CD4-positive, alpha-beta memory T cell (primary cell): ENCODE results near the gene OTOS. TPM values are rescaled to one million over a fixed set of nuclear protein-coding genes. Genes with fewer than 3 reads are reported as not detected.

Experiments used
- CTCF ChIA-PET: fragments of 350-600 bp; sonication (Branson Sonifier 250); formaldehyde crosslinking; loops from one replicate; lab custom pipeline; 2021; ENCODE audit warnings: inconsistent platforms; ENCODE audit not compliant: partially characterized antibody; lab: Charles Lee
- POLR2A ChIA-PET: fragments of 350-600 bp; sonication (Branson Sonifier 250); formaldehyde crosslinking; loops from one replicate; lab custom pipeline; 2021; ENCODE audit not compliant: partially characterized antibody; lab: Charles Lee
- DNase-seq, 5 donors: peaks; one replicate each; pipeline versions ENCODE4 v3.0.0 to v3.0.0-alpha.2; 2020 to 2022; ENCODE audit warnings: mixed read lengths in 1 of 5
- H3K27ac ChIP-seq: one replicate; pipeline ENCODE4 v1.7.0; 2013; ENCODE audit warnings: low read depth, low read length
- H3K27me3 ChIP-seq: 2 replicates; pipeline ENCODE4 v1.7.0; 2013; ENCODE audit warnings: mild to moderate bottlenecking, low read length, moderate library complexity; ENCODE audit not compliant: insufficient read depth
- H3K36me3 ChIP-seq: 2 replicates; pipeline ENCODE4 v1.7.0; 2013; ENCODE audit warnings: mild to moderate bottlenecking, low read length, moderate library complexity; ENCODE audit not compliant: insufficient read depth
- H3K4me1 ChIP-seq: 2 replicates; pipeline ENCODE4 v1.7.0; 2013; ENCODE audit warnings: mild to moderate bottlenecking, low read length, moderate library complexity; ENCODE audit not compliant: insufficient read depth
- H3K4me3 ChIP-seq, 2 donors: one replicate each; pipeline ENCODE4 v1.7.0; 2013; ENCODE audit warnings: low read length in 2 of 2, mild to moderate bottlenecking in 1 of 2
- H3K9me3 ChIP-seq, 2 donors: one replicate each; pipeline ENCODE4 v1.7.0; 2013; ENCODE audit warnings: low read length in 2 of 2, control low read depth in 1 of 2; ENCODE audit not compliant: control insufficient read depth in 1 of 2
- H3K27ac Mint-ChIP-seq, 7 donors: one replicate each; pipeline ENCODE4 v1.8.0; 2020 to 2021; ENCODE audit warnings: mixed read lengths in 7 of 7, mild to moderate bottlenecking in 6 of 7, inconsistent platforms in 3 of 7, moderate library complexity in 3 of 7
- H3K27me3 Mint-ChIP-seq, 2 donors: one replicate each; pipeline ENCODE4 v1.8.0; 2020 to 2021; ENCODE audit warnings: mixed read lengths in 2 of 2
- H3K36me3 Mint-ChIP-seq, 2 donors: one replicate each; pipeline ENCODE4 v1.8.0; 2020 to 2021; ENCODE audit warnings: mixed read lengths in 2 of 2, inconsistent platforms in 1 of 2, mild to moderate bottlenecking in 1 of 2
- H3K4me1 Mint-ChIP-seq, 4 donors: one replicate each; pipeline ENCODE4 v1.8.0; 2020 to 2021; ENCODE audit warnings: mixed read lengths in 4 of 4, mild to moderate bottlenecking in 1 of 4
- H3K4me3 Mint-ChIP-seq, 8 donors: one replicate each; pipeline ENCODE4 v1.8.0; 2020 to 2021; ENCODE audit warnings: mixed read lengths in 8 of 8, mild to moderate bottlenecking in 7 of 8, moderate library complexity in 6 of 8, inconsistent platforms in 3 of 8
- H3K9me3 Mint-ChIP-seq, 8 donors: one replicate each; pipeline ENCODE4 v1.8.0; 2020 to 2021; ENCODE audit warnings: mixed read lengths in 8 of 8, mild to moderate bottlenecking in 5 of 8, inconsistent platforms in 3 of 8, moderate library complexity in 1 of 8
- intact Hi-C: fragments of 100-400 bp; cut with micrococcal nuclease; formaldehyde crosslinking; loops from one replicate; pipeline ENCODE4 v1.15.1; 2023
- polyA plus RNA-seq, 2 donors: library from polyadenylated mRNA; unstranded; fragments of 300-500 nt; fragmentation: Illumina TruSeq; gene quantifications; one replicate each; pipeline ENCODE4 v1.2.3, GENCODE V29; 2021
- total RNA-seq, 2 experiments: library from RNA; stranded (reverse); gene quantifications; one replicate each; pipeline ENCODE4 v1.2.3, GENCODE V29; 2021

The OTOS gene
- total and polyA plus RNA-seq, 4 experiments from 2014 or later, result not detected

DNA sequence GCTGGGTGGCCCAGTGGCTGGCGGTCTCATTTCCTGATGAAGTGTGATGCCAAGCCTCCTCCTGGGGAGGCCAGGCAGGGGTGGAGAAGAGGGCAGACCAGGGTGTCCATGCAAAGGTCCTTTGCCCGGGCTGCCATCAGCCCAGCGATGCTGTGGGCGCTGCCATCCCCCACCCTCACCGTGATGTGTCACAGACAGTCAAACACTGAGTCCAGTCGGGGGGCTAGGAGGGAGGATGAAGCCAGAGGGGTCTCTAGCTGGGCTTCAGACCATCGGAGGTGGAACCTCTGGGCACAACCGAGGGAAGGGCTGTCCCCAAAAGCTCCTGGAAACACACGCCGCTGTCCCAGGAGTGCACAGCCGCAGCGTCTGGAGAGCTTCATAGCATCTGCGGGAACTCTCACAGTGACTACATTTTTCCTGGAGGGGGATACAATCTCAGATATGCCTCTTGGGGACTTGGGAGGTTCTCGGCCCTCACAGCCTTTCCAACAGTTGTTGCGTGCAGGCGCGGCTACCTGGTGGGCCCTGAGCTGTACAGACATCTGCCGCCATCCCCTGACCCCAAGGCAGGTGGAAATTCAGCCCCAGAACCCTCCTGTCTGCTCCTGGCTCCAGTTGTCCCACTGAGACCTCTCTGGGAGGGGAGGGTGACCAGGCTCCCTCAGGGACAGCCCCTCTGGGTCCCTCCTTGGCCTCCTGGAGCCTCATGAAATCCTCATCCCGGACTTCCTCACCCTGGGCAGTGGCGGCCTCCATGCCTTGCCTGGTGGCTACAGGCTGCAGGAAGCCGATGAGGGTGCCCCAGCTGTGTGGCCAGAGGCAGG is 26.5 kb upstream of the OTOS start:
- CTCF ChIA-PET, result no interaction called here

DNA sequence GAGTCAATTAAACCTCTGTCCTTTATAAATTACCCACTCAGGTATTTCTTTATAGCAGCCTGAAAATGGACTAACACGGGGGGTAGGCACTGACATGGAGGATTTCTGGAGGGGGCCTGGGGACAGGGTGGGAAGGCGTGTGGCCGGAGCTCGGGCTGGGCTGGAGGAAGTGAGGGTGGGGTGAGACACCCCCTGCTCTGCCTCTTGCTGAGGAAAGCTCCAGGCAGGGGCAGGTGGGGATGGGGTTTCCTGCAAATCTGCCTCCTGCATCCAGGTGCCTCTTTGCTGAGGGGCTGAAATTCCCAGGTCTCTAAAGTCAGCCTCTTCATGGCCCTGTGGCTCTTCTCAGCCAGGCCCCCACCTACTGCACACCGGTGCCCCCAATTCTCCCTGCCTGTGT is 25.7 kb upstream of the OTOS start:
- no peaks in the 10 kb centered on the region for H3K9me3 Mint-ChIP-seq
- H3K27me3 Mint-ChIP-seq, result peaks cover 5 to 8% of the 10 kb centered on the region in 2 donors
- no peaks in the 10 kb centered on the region for H3K4me1 Mint-ChIP-seq
- CTCF ChIA-PET, result no interaction called here
- H3K36me3 Mint-ChIP-seq, result no peaks in the 10 kb centered on the region
- H3K27ac Mint-ChIP-seq, result no peak overlapping the region
- POLR2A ChIA-PET, result no interaction called here
- no peaks in the 10 kb centered on the region for H3K36me3 ChIP-seq
- no peaks in the 10 kb centered on the region for H3K9me3 ChIP-seq
- no peak overlapping the region for H3K4me3 ChIP-seq
- H3K4me1 ChIP-seq, result no peaks in the 10 kb centered on the region
- no peaks in the 10 kb centered on the region for H3K27me3 ChIP-seq
- intact Hi-C loops, result no loop called here
- H3K27ac ChIP-seq, result no peak overlapping the region
- H3K4me3 Mint-ChIP-seq, result no peak overlapping the region
- DNase-seq, result no peak

More for the DNA sequence above, 26.5 kb upstream of the OTOS start:
- no peak for DNase-seq
- Histone ChIP-seq H3K27me3 (no peaks in the 10 kb centered on the region), H3K36me3 (no peaks in the 10 kb centered on the region), H3K4me3 (no peak overlapping the region), H3K27ac (no peak overlapping the region), H3K9me3 (no peaks in the 10 kb centered on the region), H3K4me1 (no peaks in the 10 kb centered on the region)
- H3K27ac Mint-ChIP-seq, result no peak overlapping the region
- H3K36me3 Mint-ChIP-seq, result no peaks in the 10 kb centered on the region
- POLR2A ChIA-PET, result no interaction called here
- intact Hi-C loops, result no loop called here
- H3K27me3 Mint-ChIP-seq, result peaks cover 8 to 11% of the 10 kb centered on the region in 2 donors
- no peaks in the 10 kb centered on the region for H3K4me1 Mint-ChIP-seq
- H3K4me3 Mint-ChIP-seq, result no peak overlapping the region
- peaks cover 0 to 2% (median 0%) of the 10 kb centered on the region in 8 donors for H3K9me3 Mint-ChIP-seq

DNA sequence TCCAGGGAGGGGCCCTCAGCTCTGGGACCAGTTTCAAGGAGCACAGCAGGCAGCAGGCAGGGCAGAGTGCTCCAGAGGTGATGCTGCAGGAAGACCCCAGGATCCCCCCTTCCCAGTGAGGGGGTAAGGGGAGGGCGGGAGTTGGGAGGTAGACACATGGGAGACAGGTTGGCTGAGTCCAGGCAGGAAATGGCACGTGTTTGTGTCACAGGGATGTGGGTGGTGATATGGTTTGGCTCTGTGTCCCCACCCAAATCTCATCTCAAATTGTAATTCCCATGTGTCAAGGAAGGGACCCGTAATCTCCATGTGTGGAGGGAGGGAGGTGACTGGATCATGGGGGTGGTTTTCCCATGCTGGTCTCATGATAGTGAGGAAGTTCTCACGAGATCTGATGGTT is 25.2 kb upstream of the OTOS start:
- ChIA-PET CTCF (no interaction called here), POLR2A (no interaction called here)
- Mint-ChIP-seq H3K27ac (no peak overlapping the region), H3K9me3 (no peaks in the 10 kb centered on the region), H3K36me3 (no peaks in the 10 kb centered on the region), H3K27me3 (peaks cover 4 to 7% of the 10 kb centered on the region in 2 donors), H3K4me1 (no peaks in the 10 kb centered on the region), H3K4me3 (no peak overlapping the region)
- DNase-seq, result no peak
- H3K4me1 ChIP-seq, result no peaks in the 10 kb centered on the region
- H3K4me3 ChIP-seq, result no peak overlapping the region
- intact Hi-C loops, result no loop called here
- H3K9me3 ChIP-seq, result no peaks in the 10 kb centered on the region
- H3K36me3 ChIP-seq, result no peaks in the 10 kb centered on the region
- H3K27ac ChIP-seq, result no peak overlapping the region
- no peaks in the 10 kb centered on the region for H3K27me3 ChIP-seq

DNA sequence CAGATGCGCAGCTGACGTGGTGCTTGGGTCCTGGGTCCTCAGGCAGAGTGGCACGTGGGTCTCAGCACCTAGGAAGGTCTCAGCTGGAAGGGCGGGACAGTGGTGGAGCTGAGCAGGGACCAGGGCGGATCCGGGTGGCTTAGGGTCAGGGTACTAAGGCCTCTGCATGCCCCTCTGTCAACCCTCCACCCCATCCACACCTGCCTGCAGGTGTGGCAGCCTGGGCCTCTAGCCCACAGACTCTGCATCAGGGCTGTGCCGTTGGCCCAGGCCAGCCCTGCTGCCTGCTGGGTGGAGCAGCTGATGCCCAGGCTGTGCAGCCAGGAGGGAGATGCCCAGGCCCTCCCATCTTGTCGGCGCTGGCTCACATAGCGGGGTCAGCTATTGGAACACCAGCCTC is 24.6 kb upstream of the OTOS start:
- Histone ChIP-seq H3K9me3 (no peaks in the 10 kb centered on the region), H3K27ac (no peak overlapping the region), H3K36me3 (no peaks in the 10 kb centered on the region), H3K4me1 (no peaks in the 10 kb centered on the region), H3K27me3 (no peaks in the 10 kb centered on the region), H3K4me3 (no peak overlapping the region)
- ChIA-PET POLR2A (no interaction called here), CTCF (no interaction called here)
- H3K4me3 Mint-ChIP-seq, result no peak overlapping the region
- no peak for DNase-seq
- no peaks in the 10 kb centered on the region for H3K9me3 Mint-ChIP-seq
- no peak overlapping the region for H3K27ac Mint-ChIP-seq
- no peaks in the 10 kb centered on the region for H3K4me1 Mint-ChIP-seq
- H3K36me3 Mint-ChIP-seq, result no peaks in the 10 kb centered on the region
- intact Hi-C loops, result no loop called here
- peaks cover 4 to 7% of the 10 kb centered on the region in 2 donors for H3K27me3 Mint-ChIP-seq

DNA sequence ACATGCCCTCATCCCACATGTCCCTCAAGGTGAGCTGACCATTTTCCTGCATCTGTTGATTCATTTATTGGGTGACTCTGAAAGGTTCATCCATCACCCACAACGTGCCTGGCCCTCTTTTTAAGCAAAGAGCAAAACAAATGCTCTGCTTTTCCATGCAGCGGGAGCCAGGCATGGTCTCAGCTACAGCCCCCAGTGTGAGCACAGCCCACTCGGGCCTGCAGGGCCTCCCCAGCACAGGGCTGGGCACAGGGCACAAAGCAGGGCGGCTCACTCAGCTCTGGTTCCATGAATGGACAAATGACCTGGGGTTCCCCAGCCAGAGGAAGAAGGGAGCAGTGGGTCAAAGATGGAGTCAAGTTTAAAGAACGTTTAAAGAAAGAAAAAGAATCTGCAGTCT is 24.1 kb upstream of the OTOS start:
- Histone ChIP-seq H3K4me1 (no peaks in the 10 kb centered on the region), H3K27me3 (no peaks in the 10 kb centered on the region), H3K36me3 (no peaks in the 10 kb centered on the region), H3K9me3 (no peaks in the 10 kb centered on the region), H3K4me3 (no peak overlapping the region), H3K27ac (no peak overlapping the region)
- ChIA-PET POLR2A (no interaction called here), CTCF (no interaction called here)
- no peaks in the 10 kb centered on the region for H3K4me1 Mint-ChIP-seq
- H3K27me3 Mint-ChIP-seq, result peaks cover 4 to 7% of the 10 kb centered on the region in 2 donors
- no peaks in the 10 kb centered on the region for H3K9me3 Mint-ChIP-seq
- no peak overlapping the region for H3K27ac Mint-ChIP-seq
- H3K36me3 Mint-ChIP-seq, result no peaks in the 10 kb centered on the region
- H3K4me3 Mint-ChIP-seq, result no peak overlapping the region
- intact Hi-C loops, result no loop called here
- no peak for DNase-seq

DNA sequence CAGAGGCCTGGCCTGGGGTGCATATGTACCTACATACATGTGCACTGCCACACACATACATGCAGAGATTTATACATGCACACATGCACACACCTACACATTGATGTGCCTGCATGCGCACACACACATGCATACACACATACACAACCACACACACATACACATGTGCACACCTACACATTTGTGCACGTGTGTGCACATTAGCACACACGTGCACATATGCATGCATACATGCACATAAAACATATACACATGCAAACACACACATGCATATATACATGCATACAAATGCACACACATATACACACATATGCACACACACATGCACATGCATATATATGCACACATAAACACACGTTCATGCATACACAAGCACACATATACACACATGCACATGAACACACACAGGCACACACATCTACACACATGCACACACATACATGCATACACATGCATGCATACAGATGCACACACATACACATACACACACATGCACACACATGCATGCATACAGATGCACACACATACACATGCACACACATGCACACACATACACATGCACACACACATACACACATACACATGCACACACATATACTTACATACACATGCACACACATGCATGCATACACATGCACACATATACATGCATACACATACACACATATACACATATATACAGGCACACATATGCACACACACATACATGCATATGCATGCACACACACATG is 23.6 kb upstream of the OTOS start:
- Histone ChIP-seq H3K4me1 (no peaks in the 10 kb centered on the region), H3K36me3 (no peaks in the 10 kb centered on the region), H3K27me3 (no peaks in the 10 kb centered on the region), H3K4me3 (no peak overlapping the region), H3K27ac (no peak overlapping the region), H3K9me3 (no peaks in the 10 kb centered on the region)
- H3K4me1 Mint-ChIP-seq, result no peaks in the 10 kb centered on the region
- peaks cover 4 to 7% of the 10 kb centered on the region in 2 donors for H3K27me3 Mint-ChIP-seq
- H3K9me3 Mint-ChIP-seq, result no peaks in the 10 kb centered on the region
- DNase-seq, result no peak
- no peak overlapping the region for H3K27ac Mint-ChIP-seq
- intact Hi-C loops, result no loop called here
- no peaks in the 10 kb centered on the region for H3K36me3 Mint-ChIP-seq
- no peak overlapping the region for H3K4me3 Mint-ChIP-seq
- POLR2A ChIA-PET, result no interaction called here
- CTCF ChIA-PET, result no interaction called here

DNA sequence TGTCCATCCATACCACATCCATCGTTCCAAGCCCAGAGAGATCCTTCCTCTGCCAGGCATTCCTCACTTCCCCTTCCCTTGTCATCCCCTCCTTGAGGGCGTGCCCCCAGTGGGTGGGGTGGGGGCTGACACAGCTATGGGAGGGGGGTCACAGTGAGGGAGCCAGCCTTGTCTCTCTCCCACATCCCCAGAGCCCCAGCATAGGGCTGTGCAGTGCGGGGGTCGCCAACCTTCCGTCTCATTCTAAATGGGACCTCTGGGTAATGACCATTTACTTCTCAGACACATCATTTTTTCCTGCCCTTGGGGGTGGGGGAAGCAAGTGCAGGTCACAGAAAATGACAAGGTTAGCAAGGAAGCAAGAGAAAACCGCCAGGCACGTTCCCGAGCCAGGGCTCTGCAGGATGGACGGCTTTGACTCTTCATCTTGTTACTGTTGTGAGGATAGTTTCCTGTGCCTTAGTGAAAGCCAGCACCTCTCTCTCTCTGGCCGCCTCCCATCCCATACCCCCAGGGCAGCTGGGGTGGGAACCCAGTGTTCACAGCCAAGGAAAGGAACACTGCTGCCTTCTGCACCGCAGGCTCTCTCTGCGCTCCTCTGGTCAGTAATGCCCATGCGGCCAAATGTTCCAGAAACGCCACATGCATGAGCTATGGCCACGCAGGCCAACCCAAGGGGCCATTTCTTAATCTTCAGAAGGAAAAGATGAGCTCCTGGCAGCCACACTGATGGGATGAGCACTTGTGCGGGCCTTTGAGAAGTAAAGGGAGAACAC is 22.7 kb upstream of the OTOS start:
- Mint-ChIP-seq H3K4me3 (no peak overlapping the region), H3K27ac (no peak overlapping the region), H3K4me1 (no peaks in the 10 kb centered on the region), H3K9me3 (no peaks in the 10 kb centered on the region), H3K27me3 (peaks cover 2 to 7% of the 10 kb centered on the region in 2 donors), H3K36me3 (no peaks in the 10 kb centered on the region)
- Histone ChIP-seq H3K9me3 (no peaks in the 10 kb centered on the region), H3K36me3 (no peaks in the 10 kb centered on the region), H3K4me3 (no peak overlapping the region), H3K27me3 (no peaks in the 10 kb centered on the region), H3K4me1 (no peaks in the 10 kb centered on the region), H3K27ac (no peak overlapping the region)
- intact Hi-C loops, result no loop called here
- ChIA-PET POLR2A (no interaction called here), CTCF (no interaction called here)
- DNase-seq, result no peak
